Measurements from ENCODE around the gene FTH1.

- TF ChIP-seq POLR2A (IDR thresholded peaks at IDR 0.05; ENCODE audit: low read length) (no peak), GATA1 (IDR thresholded peaks at IDR 0.05; ENCODE audit: low read depth, low read length) (no peak)
These were observed 48.2 kb upstream of the FTH1 start for GRCh38 chr11:62015615-62016014.
